PC-3 (cell line): ENCODE results near the gene PIK3CG. TPM values are rescaled to one million over a fixed set of nuclear protein-coding genes. Genes with fewer than 3 reads are reported as not detected.

Experiments
- ATAC-seq: fragments of 200-7000 bp; cut with Tn5 transposase; 2 replicates; pipeline ENCODE4 v1.9.1; 2020; ENCODE audit warnings: mild to moderate bottlenecking, moderate library complexity
- BruUV-seq: library from RNA; stranded (reverse); fragments of 400-500 nt; replicated peaks from 2 replicates; lab custom pipeline; 2021; lab: Mats Ljungman, UMichigan
- CTCF ChIA-PET: fragments of 300-600 bp; sonication (Branson Sonifier 250); formaldehyde crosslinking; loops from one replicate; lab custom pipeline; 2022; ENCODE audit warnings: antibody characterized with exemption; lab: Charles Lee
- POLR2A ChIA-PET: fragments of 300-600 bp; sonication (Branson Sonifier 250); formaldehyde crosslinking; loops from one replicate; lab custom pipeline; 2022; ENCODE audit warnings: antibody characterized with exemption; ENCODE audit not compliant: unreplicated experiment; lab: Charles Lee
- DNase-seq: peaks from one replicate; pipeline ENCODE4 v3.0.0-alpha.2; 2015
- H2AFZ ChIP-seq: fragments of 300-600 bp; sonication (generic); 2 replicates; pipeline ENCODE4 v1.6.0; 2016; ENCODE audit warnings: antibody characterized with exemption, low read length
- H3F3A ChIP-seq: fragments of 300-600 bp; sonication (generic); one replicate; pipeline ENCODE4 v1.6.0; 2017; ENCODE audit warnings: antibody characterized with exemption, low read length, control low read depth, mild to moderate bottlenecking; ENCODE audit not compliant: unreplicated experiment
- H3K27ac ChIP-seq: fragments of 300-600 bp; sonication (generic); 2 replicates; pipeline ENCODE4 v1.5.1; 2016; ENCODE audit warnings: mild to moderate bottlenecking, low read length
- H3K27me3 ChIP-seq: fragments of 300-600 bp; sonication (generic); 2 replicates; pipeline ENCODE4 v1.6.1; 2016; ENCODE audit warnings: low read length, mixed read lengths
- H3K36me3 ChIP-seq: fragments of 300-600 bp; sonication (generic); 2 replicates; pipeline ENCODE4 v1.6.1; 2016; ENCODE audit warnings: low read depth, mixed run types, low read length, mixed read lengths
- H3K4me1 ChIP-seq: fragments of 300-600 bp; sonication (generic); 2 replicates; pipeline ENCODE4 v1.5.1; 2016; ENCODE audit warnings: low read length; ENCODE audit not compliant: insufficient read depth
- H3K4me2 ChIP-seq: fragments of 300-600 bp; sonication (generic); 2 replicates; pipeline ENCODE4 v1.6.0; 2016; ENCODE audit warnings: low read length
- H3K4me3 ChIP-seq: fragments of 300-600 bp; sonication (generic); 2 replicates; pipeline ENCODE4 v1.5.1; 2016; ENCODE audit warnings: mild to moderate bottlenecking, low read length, mixed read lengths
- H3K79me2 ChIP-seq: fragments of 300-600 bp; sonication (generic); 2 replicates; pipeline ENCODE4 v1.6.1; 2017; ENCODE audit warnings: low read length, mixed read lengths
- H3K9ac ChIP-seq: fragments of 300-600 bp; sonication (generic); 2 replicates; pipeline ENCODE4 v1.6.0; 2016; ENCODE audit warnings: mild to moderate bottlenecking, low read length
- H3K9me2 ChIP-seq: fragments of 300-600 bp; sonication (generic); replicated peaks from 2 replicates; pipeline ENCODE4 v1.6.1; 2016; ENCODE audit warnings: mixed run types, low read length, mixed read lengths
- H3K9me3 ChIP-seq: fragments of 300-600 bp; sonication (generic); 2 replicates; pipeline ENCODE4 v1.6.1; 2016; ENCODE audit warnings: low read length, mixed read lengths
- H4K20me1 ChIP-seq: fragments of 300-600 bp; sonication (generic); 2 replicates; pipeline ENCODE4 v1.6.1; 2016; ENCODE audit warnings: low read length, mixed read lengths
- CTCF ChIP-seq: fragments of 300-600 bp; sonication (generic); conservative IDR thresholded peaks from 2 replicates; pipeline ENCODE4 v1.5.1; 2017; ENCODE audit warnings: antibody characterized with exemption, low read depth, mild to moderate bottlenecking, low read length
- EZH2 ChIP-seq: fragments of 300-600 bp; sonication (generic); IDR thresholded peaks from one replicate; pipeline ENCODE4 v1.6.1; 2017; ENCODE audit warnings: antibody characterized with exemption, mild to moderate bottlenecking, low read length; ENCODE audit not compliant: unreplicated experiment
- EZH2phosphoT487 ChIP-seq: fragments of 300-600 bp; sonication (generic); IDR thresholded peaks from 2 replicates; pipeline ENCODE4 v1.6.1; 2018; ENCODE audit warnings: mild to moderate bottlenecking, antibody characterized with exemption, low read length, borderline replicate concordance
- intact Hi-C: fragments of 100-400 bp; cut with micrococcal nuclease; formaldehyde crosslinking; loops from 2 replicates; pipeline ENCODE4 v1.9.0; 2023
- total RNA-seq: library from RNA; depleted of rRNA; stranded (reverse); fragments of >200 nt; gene quantifications from 2 replicates; pipeline ENCODE4 v1.2.3, GENCODE V29; 2014

PIK3CG gene
- total RNA-seq, 1 experiment from 2014 or later, result not detected

DNA sequence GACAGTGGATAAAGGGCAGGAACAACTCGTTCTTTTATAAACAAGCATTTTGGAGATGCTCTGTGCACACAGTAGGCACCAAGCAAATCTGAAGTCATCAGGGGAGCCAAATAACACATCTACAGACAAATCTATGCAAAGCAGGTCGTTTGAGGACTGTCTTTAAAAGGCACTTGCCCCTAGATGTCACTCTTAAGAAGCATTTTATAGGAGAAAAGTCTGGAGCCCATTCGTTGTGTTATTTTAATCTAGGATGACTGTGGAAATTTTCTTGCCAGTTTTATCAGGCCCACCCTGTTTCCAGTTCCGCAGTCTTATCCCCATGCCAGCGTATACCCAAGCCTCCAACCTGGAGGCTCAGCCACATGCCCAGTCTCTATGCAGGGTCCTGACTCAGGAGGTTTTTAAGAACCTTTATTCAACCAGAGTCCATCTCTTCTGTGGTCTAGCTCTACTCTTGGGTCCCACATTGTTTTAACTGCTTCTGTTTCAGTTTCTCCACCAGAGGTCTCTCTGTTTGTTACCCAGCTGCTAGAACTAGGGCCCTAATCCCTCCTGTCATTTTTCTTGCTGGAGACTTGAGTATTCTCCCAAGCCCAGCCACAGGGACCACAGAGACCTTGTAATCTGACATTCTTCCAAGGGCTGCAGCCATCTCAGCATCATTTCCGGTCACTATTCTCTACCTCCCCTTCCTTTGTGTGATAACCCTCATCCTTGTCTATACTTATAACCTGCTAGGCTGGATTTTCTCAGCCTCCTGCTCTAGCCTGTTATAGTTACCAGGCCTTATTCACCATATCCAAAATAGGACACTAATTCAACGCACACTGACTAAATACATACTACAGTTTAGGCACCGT lies 26.7 kb downstream of the PIK3CG start:
- H3K4me1 ChIP-seq, result no peaks in the 10 kb centered on the region
- H3K4me3 ChIP-seq, result no peak overlapping the region
- BruUV-seq, result no TSS peak
- TF ChIP-seq EZH2phosphoT487 (no peak), CTCF (no peak; the same call in 1 of the 2 replicates), EZH2 (no peak)
- H3K27ac ChIP-seq, result no peak overlapping the region
- no peaks in the 10 kb centered on the region for H3K79me2 ChIP-seq
- ChIA-PET CTCF (no interaction called here), POLR2A (no interaction called here)
- DNase-seq, result no peak
- H3K36me3 ChIP-seq, result no peaks in the 10 kb centered on the region
- peaks cover 25% of the 10 kb centered on the region for H3K27me3 ChIP-seq
- no peaks in the 10 kb centered on the region for H3K9me3 ChIP-seq
- intact Hi-C loops, result no loop called here
- no peak overlapping the region for H3K9ac ChIP-seq
- no peak; the same call in 1 of the 2 replicates for ATAC-seq
- no peak overlapping the region for H2AFZ ChIP-seq
- H3K4me2 ChIP-seq, result no peak overlapping the region
- no peaks in the 10 kb centered on the region for H4K20me1 ChIP-seq
- no peaks in the 10 kb centered on the region for H3K9me2 ChIP-seq
- H3F3A ChIP-seq, result no peaks in the 10 kb centered on the region

DNA sequence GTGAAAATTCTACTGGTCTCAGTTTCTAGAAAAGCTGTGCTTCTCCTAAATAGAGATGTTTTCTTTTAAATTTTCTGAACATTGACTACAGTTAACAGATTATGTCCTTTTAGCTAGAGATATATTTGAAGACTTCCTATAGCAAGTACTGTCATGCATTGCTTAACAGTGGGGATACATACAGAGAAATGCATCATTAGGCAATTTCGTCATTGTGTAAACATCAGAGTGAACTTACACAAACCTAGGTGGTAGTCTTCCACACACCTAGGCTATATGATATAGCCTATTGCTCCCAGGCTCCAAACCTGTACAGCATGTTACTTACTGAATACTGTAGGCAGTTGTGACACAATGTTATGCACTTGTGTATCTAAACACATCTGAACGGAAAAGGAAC lies 28.5 kb downstream of the PIK3CG start:
- Histone ChIP-seq H3K27me3 (peaks cover 10% of the 10 kb centered on the region), H3K9me3 (no peaks in the 10 kb centered on the region), H3K4me2 (no peak overlapping the region), H3K9me2 (no peaks in the 10 kb centered on the region), H3K27ac (no peak overlapping the region), H3K36me3 (no peaks in the 10 kb centered on the region), H2AFZ (no peak overlapping the region), H3K4me1 (no peaks in the 10 kb centered on the region), H3F3A (no peaks in the 10 kb centered on the region), H3K4me3 (no peak overlapping the region), H3K79me2 (no peaks in the 10 kb centered on the region), H4K20me1 (no peaks in the 10 kb centered on the region), H3K9ac (no peak overlapping the region)
- DNase-seq (peak; percentile 44), ATAC-seq (peak; percentile 38; the same call in 1 of the 2 replicates)
- ChIA-PET CTCF (no interaction called here), POLR2A (no interaction called here)
- intact Hi-C loops, result no loop called here
- BruUV-seq, result no TSS peak
- TF ChIP-seq EZH2phosphoT487, result no peak

DNA sequence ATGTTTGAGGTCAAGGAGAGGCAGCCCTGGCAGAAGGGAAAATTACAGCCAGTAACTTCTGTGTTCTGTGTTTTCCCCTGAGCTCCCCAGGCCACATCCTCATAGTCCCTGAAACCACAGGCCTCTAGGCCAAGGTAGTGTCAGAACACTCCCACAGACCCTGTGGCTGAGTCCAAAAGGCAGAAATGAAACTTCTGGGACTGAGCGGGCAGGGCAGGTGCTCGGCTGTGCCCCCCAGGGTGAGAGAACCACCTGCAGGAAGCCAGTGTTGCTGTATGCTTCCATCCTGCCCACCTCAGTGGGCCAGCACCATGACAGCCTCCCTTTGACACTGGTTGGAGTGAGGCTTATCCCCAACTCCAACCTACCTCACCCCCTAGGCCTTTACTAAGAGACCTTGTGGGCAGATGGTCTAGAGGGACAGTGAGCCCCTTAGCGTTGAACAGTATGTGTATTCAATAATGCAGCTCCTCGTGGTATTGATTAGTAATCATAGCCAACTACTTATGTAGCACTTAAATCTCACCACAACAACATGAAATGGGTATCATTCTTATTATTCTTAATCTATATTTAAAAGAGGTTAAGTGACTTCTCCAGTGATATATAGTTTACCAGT lies 30.3 kb downstream of the PIK3CG start:
- Histone ChIP-seq H4K20me1 (no peaks in the 10 kb centered on the region), H3K4me2 (no peak overlapping the region), H3K9me2 (no peaks in the 10 kb centered on the region), H2AFZ (no peak overlapping the region), H3K4me1 (no peaks in the 10 kb centered on the region), H3K4me3 (no peak overlapping the region), H3K79me2 (no peaks in the 10 kb centered on the region), H3F3A (no peaks in the 10 kb centered on the region), H3K27ac (no peak overlapping the region), H3K27me3 (no peaks in the 10 kb centered on the region), H3K9ac (no peak overlapping the region), H3K36me3 (no peaks in the 10 kb centered on the region), H3K9me3 (no peaks in the 10 kb centered on the region)
- intact Hi-C loops, result no loop called here
- ChIA-PET CTCF (no interaction called here), POLR2A (no interaction called here)
- TF ChIP-seq EZH2 (no peak), EZH2phosphoT487 (no peak), CTCF (no peak)
- no peak for ATAC-seq
- BruUV-seq, result no TSS peak
- no peak for DNase-seq
